ENCODE data around the gene IDI2.

DNA sequence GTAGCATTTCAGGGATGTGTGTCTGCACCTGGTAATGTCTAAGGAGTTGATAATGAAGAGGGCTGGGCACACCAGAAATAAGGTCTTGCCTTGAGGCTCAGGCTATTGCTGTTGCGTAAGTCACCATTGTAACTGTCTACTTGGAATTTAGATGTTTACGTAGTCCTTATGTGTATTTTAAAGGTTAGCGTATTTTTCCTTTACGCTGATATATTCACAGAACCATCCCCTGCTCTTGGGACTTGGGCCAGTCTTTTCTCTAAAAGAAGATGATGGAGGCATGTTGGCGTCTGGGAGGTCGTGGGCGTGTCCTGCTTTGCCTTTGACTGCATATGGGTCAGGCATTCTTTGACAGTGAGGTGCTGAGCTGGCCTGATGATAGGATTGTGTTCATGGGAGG lies 45.3 kb upstream of the IDI2 start:
- TF ChIP-seq, protein P1, sequence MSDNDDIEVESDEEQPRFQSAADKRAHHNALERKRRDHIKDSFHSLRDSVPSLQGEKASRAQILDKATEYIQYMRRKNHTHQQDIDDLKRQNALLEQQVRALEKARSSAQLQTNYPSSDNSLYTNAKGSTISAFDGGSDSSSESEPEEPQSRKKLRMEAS (IDR thresholded peaks at IDR 0.05) = no peak
- TF ChIP-seq SIN3A (IDR thresholded peaks at IDR 0.05; ENCODE audit: low read depth) (no peak), ZNF274 (IDR thresholded peaks at IDR 0.05; ENCODE audit: low read depth, low read length) (no peak), POLR2A (IDR thresholded peaks at IDR 0.05; ENCODE audit: borderline replicate concordance, extremely low read depth, insufficient read depth, insufficient read length) (no peak), JUND (IDR thresholded peaks at IDR 0.05) (no peak)
- TF ChIP-seq, protein P2, sequence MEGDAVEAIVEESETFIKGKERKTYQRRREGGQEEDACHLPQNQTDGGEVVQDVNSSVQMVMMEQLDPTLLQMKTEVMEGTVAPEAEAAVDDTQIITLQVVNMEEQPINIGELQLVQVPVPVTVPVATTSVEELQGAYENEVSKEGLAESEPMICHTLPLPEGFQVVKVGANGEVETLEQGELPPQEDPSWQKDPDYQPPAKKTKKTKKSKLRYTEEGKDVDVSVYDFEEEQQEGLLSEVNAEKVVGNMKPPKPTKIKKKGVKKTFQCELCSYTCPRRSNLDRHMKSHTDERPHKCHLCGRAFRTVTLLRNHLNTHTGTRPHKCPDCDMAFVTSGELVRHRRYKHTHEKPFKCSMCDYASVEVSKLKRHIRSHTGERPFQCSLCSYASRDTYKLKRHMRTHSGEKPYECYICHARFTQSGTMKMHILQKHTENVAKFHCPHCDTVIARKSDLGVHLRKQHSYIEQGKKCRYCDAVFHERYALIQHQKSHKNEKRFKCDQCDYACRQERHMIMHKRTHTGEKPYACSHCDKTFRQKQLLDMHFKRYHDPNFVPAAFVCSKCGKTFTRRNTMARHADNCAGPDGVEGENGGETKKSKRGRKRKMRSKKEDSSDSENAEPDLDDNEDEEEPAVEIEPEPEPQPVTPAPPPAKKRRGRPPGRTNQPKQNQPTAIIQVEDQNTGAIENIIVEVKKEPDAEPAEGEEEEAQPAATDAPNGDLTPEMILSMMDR (IDR thresholded peaks at IDR 0.05 in 2 of 3, conservative IDR thresholded peaks at IDR 0.05 in 1 of 3; ENCODE audit: borderline replicate concordance in 1 of 3, insufficient read depth in 1 of 3, low read depth in 2 of 3, low read length in 2 of 3) = no peak
